ENCODE results near the gene INPP4B.

INPP4B gene

DNA sequence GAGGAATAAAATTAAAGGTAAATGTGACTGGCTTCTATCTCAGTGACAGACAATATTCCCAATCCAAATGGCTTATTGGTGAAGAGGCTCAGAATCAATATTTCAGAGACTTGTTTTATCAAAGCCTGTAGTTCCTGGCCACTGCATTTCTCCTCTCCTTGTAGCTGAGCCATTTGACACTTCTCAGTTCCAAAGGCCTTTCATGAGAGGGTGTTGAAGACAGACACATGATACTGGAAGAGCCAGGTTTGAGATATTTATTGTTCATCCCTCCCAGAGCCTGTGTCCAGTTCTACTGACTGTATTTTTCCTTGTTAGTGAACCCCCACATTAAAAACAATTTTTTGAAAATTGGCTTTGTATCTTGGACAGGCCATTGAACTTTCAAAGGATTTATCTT, 12.9 kb upstream of the INPP4B start:
- Histone ChIP-seq H3K27me3 (ENCODE audit: control insufficient read depth in 1 of 2, insufficient read depth in 2 of 2, low read length in 2 of 2) (no peaks in the 10 kb centered on the region), H3K27ac (ENCODE audit: low read depth, low read length) (no peak overlapping the region), H3K9ac (ENCODE audit: low read depth in 1 of 2, low read length in 2 of 2) (no peak overlapping the region), H3K4me3 (ENCODE audit: low read depth in 1 of 2, low read length in 2 of 2) (no peak overlapping the region), H3K9me3 (ENCODE audit: control insufficient read depth in 1 of 2, low read length in 2 of 2) (no peaks in the 10 kb centered on the region), H3K4me1 (ENCODE audit: control insufficient read depth in 1 of 2, insufficient read depth in 2 of 2, low read length in 2 of 2) (no peaks in the 10 kb centered on the region), H3K36me3 (ENCODE audit: control insufficient read depth in 1 of 2, insufficient read depth in 2 of 2, low read length in 2 of 2) (no peaks in the 10 kb centered on the region)

DNA sequence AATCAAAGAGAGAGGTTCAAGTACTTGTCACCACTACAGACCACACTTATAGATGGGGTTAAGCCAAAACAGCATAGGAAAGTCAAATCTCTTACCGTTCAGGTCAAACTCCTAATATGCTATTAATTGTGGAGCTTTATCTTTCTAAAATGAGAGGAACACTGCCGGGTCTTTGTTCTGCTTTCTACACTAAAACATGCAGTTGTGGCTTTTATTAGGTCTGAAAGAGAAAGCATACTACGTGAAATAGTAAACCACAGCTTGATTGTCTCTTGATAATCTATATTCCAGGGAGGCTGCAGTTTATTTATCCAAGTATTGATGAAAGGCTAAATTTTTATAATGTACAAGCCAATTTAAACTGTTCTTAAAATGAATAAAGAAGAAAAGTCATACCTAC, 12.3 kb upstream of the INPP4B start:
- no peaks in the 10 kb centered on the region for H3K9me3 ChIP-seq (ENCODE audit: control insufficient read depth in 1 of 2, low read length in 2 of 2)
- no peaks in the 10 kb centered on the region for H3K36me3 ChIP-seq (ENCODE audit: control insufficient read depth in 1 of 2, insufficient read depth in 2 of 2, low read length in 2 of 2)
- H3K27ac ChIP-seq (ENCODE audit: low read depth, low read length) = no peak overlapping the region
- no peaks in the 10 kb centered on the region for H3K27me3 ChIP-seq (ENCODE audit: control insufficient read depth in 1 of 2, insufficient read depth in 2 of 2, low read length in 2 of 2)
- H3K4me3 ChIP-seq (ENCODE audit: low read depth in 1 of 2, low read length in 2 of 2) = no peak overlapping the region
- no peak overlapping the region for H3K9ac ChIP-seq (ENCODE audit: low read depth in 1 of 2, low read length in 2 of 2)
- no peaks in the 10 kb centered on the region for H3K4me1 ChIP-seq (ENCODE audit: control insufficient read depth in 1 of 2, insufficient read depth in 2 of 2, low read length in 2 of 2)

DNA sequence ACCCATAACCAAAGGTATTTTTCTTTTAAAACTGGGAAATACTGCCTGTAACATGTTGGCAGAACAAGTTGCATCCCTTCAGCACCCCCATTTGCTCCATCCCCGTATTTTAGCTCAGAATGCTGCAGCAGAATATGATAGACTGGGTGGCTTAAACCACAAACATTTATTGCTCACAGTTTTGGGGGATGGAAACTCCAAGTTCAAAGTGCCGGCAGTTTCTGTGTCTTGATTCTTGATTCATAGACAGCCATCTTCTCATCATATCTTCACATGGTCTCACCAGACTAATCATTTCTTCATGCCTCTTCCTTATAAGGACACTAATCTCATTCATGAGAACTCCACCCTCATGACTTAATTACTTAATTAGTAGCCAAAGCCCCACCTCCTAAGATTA, 10.5 kb upstream of the INPP4B start:
- Histone ChIP-seq H3K9ac (ENCODE audit: low read depth in 1 of 2, low read length in 2 of 2) (no peak overlapping the region), H3K4me1 (ENCODE audit: control insufficient read depth in 1 of 2, insufficient read depth in 2 of 2, low read length in 2 of 2) (no peaks in the 10 kb centered on the region), H3K36me3 (ENCODE audit: control insufficient read depth in 1 of 2, insufficient read depth in 2 of 2, low read length in 2 of 2) (no peaks in the 10 kb centered on the region), H3K27me3 (ENCODE audit: control insufficient read depth in 1 of 2, insufficient read depth in 2 of 2, low read length in 2 of 2) (no peaks in the 10 kb centered on the region), H3K27ac (ENCODE audit: low read depth, low read length) (no peak overlapping the region), H3K9me3 (ENCODE audit: control insufficient read depth in 1 of 2, low read length in 2 of 2) (no peaks in the 10 kb centered on the region), H3K4me3 (ENCODE audit: low read depth in 1 of 2, low read length in 2 of 2) (no peak overlapping the region)

- peaks cover 8% of the 10 kb centered on the region in 2 donors for H3K27me3 ChIP-seq (ENCODE audit: control insufficient read depth in 1 of 2, insufficient read depth in 2 of 2, low read length in 2 of 2)
- peaks cover 5 to 12% of the 10 kb centered on the region in 2 donors for H3K4me1 ChIP-seq (ENCODE audit: control insufficient read depth in 1 of 2, insufficient read depth in 2 of 2, low read length in 2 of 2)
- H3K9me3 ChIP-seq (ENCODE audit: control insufficient read depth in 1 of 2, low read length in 2 of 2) = no peaks in the 10 kb centered on the region
- H3K27ac ChIP-seq (ENCODE audit: low read depth, low read length) = no peak overlapping the region
- H3K36me3 ChIP-seq (ENCODE audit: control insufficient read depth in 1 of 2, insufficient read depth in 2 of 2, low read length in 2 of 2) = no peaks in the 10 kb centered on the region
- H3K4me3 ChIP-seq (ENCODE audit: low read depth in 1 of 2, low read length in 2 of 2) = no peak overlapping the region
- H3K9ac ChIP-seq (ENCODE audit: low read depth in 1 of 2, low read length in 2 of 2) = no peak overlapping the region
These were observed 4.4 kb upstream of the INPP4B start for GRCh38 chr4:142850478-142850877.

DNA sequence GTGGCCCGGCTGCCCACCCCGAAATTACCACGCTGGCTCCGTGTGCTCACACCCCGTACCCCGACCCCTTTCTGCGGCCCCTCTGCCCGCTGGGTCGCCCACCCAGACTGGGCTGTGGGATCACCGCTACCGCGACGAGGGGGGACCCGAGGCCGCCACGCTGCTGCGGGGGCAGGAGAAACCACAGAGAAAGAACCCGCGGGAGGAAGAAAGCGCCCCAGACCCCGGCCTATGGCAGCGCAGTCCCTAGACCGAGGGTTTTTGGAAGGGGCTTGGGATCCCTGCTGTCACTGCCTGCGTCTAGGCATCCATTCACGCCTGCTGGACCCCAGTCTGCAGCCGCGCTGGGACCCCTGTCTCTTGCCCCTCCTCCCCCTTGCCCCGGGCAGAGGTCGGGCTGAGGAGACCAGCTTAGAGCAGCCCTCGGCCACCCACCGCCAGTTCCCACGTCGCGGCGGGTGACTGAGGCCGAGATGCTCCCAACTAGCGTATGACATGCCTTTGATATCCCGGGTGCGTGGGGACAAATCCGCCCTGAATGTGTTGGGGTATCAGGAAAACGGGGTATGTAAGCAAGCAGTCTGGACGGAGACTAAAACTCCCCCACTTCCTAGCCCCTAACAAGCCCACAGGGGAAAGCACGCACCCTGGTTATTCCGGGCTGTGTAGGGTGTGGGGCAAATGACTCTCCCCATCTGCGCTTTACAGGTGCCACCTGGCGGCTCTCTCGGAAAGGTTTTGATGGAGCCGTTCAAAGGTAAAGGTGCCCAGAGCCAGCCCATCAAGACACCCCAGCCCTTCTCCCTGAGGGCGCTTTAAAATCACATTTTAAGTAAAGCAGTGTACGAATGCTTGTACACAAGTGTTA, 862 bp upstream of the INPP4B start:
- Histone ChIP-seq H3K27me3 (ENCODE audit: control insufficient read depth in 1 of 2, insufficient read depth in 2 of 2, low read length in 2 of 2) (peaks cover 8 to 18% of the 10 kb centered on the region in 2 donors), H3K9me3 (ENCODE audit: control insufficient read depth in 1 of 2, low read length in 2 of 2) (no peaks in the 10 kb centered on the region), H3K9ac (ENCODE audit: low read depth in 1 of 2, low read length in 2 of 2) (peak overlapping the region in 1 of 2 donors; percentile 48), H3K27ac (ENCODE audit: low read depth, low read length) (no peak overlapping the region), H3K4me1 (ENCODE audit: control insufficient read depth in 1 of 2, insufficient read depth in 2 of 2, low read length in 2 of 2) (peaks cover 15 to 16% of the 10 kb centered on the region in 2 donors), H3K36me3 (ENCODE audit: control insufficient read depth in 1 of 2, insufficient read depth in 2 of 2, low read length in 2 of 2) (no peaks in the 10 kb centered on the region), H3K4me3 (ENCODE audit: low read depth in 1 of 2, low read length in 2 of 2) (peak overlapping the region; percentile 78 to 81)

DNA sequence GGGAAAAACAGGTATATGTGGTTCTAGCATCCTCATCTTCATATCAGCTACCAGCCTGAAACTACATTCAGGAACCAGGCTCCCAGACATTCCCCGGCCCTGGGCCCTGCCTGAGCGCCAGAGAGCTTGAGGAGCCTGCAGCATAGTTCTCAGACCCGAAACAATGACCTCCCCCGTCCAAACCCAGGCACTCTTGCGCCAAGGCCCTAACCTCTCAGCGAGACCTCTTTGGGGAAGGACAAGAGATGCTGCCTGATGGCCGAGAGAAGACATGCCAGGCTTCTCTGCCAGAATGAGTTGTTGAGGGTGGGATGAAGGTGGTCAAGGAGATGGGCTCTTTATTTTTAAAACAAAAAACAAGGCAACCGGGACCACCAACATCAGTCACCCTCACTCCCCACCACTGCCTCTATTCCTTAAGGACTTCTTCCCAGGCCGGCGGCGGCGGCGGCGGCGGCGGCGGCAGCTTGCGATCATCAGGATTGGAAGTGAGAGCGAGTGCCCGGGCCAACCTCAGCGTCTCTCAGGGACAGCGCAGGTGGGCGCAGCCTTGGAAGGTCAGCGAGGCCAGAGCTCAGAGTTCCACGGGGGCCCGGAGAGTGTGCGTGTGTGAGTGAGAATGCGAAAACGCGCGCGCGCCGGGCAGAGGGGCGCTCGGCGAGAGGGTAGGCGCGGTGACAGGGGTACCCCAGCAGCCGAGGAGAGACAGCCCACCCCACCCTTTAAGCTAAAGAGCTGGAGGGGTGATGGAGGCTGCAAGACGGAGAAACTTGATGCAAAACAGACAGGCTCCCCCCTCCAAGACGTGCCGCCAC, 601 bp downstream of the INPP4B start:
- Histone ChIP-seq H3K27ac (ENCODE audit: low read depth, low read length) (no peak overlapping the region), H3K36me3 (ENCODE audit: control insufficient read depth in 1 of 2, insufficient read depth in 2 of 2, low read length in 2 of 2) (no peaks in the 10 kb centered on the region), H3K4me1 (ENCODE audit: control insufficient read depth in 1 of 2, insufficient read depth in 2 of 2, low read length in 2 of 2) (peaks cover 15 to 16% of the 10 kb centered on the region in 2 donors), H3K9ac (ENCODE audit: low read depth in 1 of 2, low read length in 2 of 2) (peak overlapping the region; percentile 33 to 48), H3K9me3 (ENCODE audit: control insufficient read depth in 1 of 2, low read length in 2 of 2) (no peaks in the 10 kb centered on the region), H3K4me3 (ENCODE audit: low read depth in 1 of 2, low read length in 2 of 2) (peak overlapping the region; percentile 78 to 81), H3K27me3 (ENCODE audit: control insufficient read depth in 1 of 2, insufficient read depth in 2 of 2, low read length in 2 of 2) (peaks cover 8 to 18% of the 10 kb centered on the region in 2 donors)

- Histone ChIP-seq H3K27me3 (ENCODE audit: control insufficient read depth in 1 of 2, insufficient read depth in 2 of 2, low read length in 2 of 2) (peaks cover 8 to 18% of the 10 kb centered on the region in 2 donors), H3K36me3 (ENCODE audit: control insufficient read depth in 1 of 2, insufficient read depth in 2 of 2, low read length in 2 of 2) (no peaks in the 10 kb centered on the region), H3K4me3 (ENCODE audit: low read depth in 1 of 2, low read length in 2 of 2) (peak overlapping the region in 1 of 2 donors; percentile 81), H3K27ac (ENCODE audit: low read depth, low read length) (no peak overlapping the region), H3K9me3 (ENCODE audit: control insufficient read depth in 1 of 2, low read length in 2 of 2) (no peaks in the 10 kb centered on the region), H3K9ac (ENCODE audit: low read depth in 1 of 2, low read length in 2 of 2) (no peak overlapping the region), H3K4me1 (ENCODE audit: control insufficient read depth in 1 of 2, insufficient read depth in 2 of 2, low read length in 2 of 2) (peaks cover 15 to 16% of the 10 kb centered on the region in 2 donors)
These were observed 1.3 kb downstream of the INPP4B start for GRCh38 chr4:142844782-142845181.

DNA sequence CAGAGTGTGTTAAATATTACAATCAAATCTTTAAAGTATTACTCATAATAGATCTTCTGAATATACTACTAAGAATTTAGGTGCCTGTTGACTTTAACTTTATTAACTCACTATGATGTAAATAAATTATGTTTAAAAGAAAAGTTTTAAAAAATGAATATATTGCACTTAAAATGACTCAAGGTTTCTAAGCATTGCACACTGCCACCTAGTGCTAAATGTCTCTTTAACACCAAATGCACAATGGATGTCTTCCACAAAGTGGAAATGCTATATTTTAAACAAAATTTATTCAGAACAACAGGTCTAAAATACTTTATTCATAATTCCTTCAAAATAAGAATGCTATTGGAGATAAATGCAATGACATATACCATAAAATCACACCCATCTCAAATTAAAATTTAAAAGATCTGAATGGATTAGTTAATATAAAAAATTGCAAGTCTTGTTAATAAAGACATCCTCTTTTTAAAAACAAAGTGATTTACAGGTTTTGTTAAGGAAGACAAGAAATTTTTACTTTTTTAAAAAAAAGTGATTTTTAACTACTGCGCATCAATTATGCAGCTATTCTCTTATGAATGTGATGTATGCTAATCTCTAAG, 5.5 kb downstream of the INPP4B start:
- Histone ChIP-seq H3K9ac (ENCODE audit: low read depth in 1 of 2, low read length in 2 of 2) (no peak overlapping the region), H3K36me3 (ENCODE audit: control insufficient read depth in 1 of 2, insufficient read depth in 2 of 2, low read length in 2 of 2) (no peaks in the 10 kb centered on the region), H3K27me3 (ENCODE audit: control insufficient read depth in 1 of 2, insufficient read depth in 2 of 2, low read length in 2 of 2) (peaks cover 0 to 11% of the 10 kb centered on the region in 2 donors), H3K4me1 (ENCODE audit: control insufficient read depth in 1 of 2, insufficient read depth in 2 of 2, low read length in 2 of 2) (peaks cover 4 to 11% of the 10 kb centered on the region in 2 donors), H3K4me3 (ENCODE audit: low read depth in 1 of 2, low read length in 2 of 2) (no peak overlapping the region), H3K27ac (ENCODE audit: low read depth, low read length) (no peak overlapping the region), H3K9me3 (ENCODE audit: control insufficient read depth in 1 of 2, low read length in 2 of 2) (no peaks in the 10 kb centered on the region)

GRCh38 chr4:142838778-142839177, 7.3 kb downstream of the INPP4B start:
- no peaks in the 10 kb centered on the region for H3K27me3 ChIP-seq (ENCODE audit: control insufficient read depth in 1 of 2, insufficient read depth in 2 of 2, low read length in 2 of 2)
- H3K4me3 ChIP-seq (ENCODE audit: low read depth in 1 of 2, low read length in 2 of 2) = no peak overlapping the region
- H3K9ac ChIP-seq (ENCODE audit: low read depth in 1 of 2, low read length in 2 of 2) = no peak overlapping the region
- no peaks in the 10 kb centered on the region for H3K36me3 ChIP-seq (ENCODE audit: control insufficient read depth in 1 of 2, insufficient read depth in 2 of 2, low read length in 2 of 2)
- no peak overlapping the region for H3K27ac ChIP-seq (ENCODE audit: low read depth, low read length)
- no peaks in the 10 kb centered on the region for H3K9me3 ChIP-seq (ENCODE audit: control insufficient read depth in 1 of 2, low read length in 2 of 2)
- no peaks in the 10 kb centered on the region for H3K4me1 ChIP-seq (ENCODE audit: control insufficient read depth in 1 of 2, insufficient read depth in 2 of 2, low read length in 2 of 2)

DNA sequence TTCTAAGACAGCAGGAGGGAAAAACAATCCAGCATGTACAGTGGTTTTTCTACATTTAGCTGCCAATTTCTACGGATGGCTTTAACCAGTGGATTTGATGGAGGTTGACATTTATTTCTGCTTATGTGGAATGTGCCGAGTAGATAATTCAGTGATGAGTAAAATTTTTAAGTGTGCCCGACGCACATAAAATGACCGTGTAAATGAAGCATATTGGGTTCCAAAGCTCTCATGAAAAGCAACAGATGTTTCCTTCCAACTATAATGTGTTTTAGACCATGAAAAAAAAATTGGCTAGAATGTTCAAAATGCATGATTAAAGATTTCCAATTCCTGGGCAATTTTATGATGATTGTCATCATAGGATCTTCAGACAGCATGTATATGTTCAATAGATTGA, 14.1 kb downstream of the INPP4B start:
- Histone ChIP-seq H3K9ac (ENCODE audit: low read depth in 1 of 2, low read length in 2 of 2) (no peak overlapping the region), H3K27ac (ENCODE audit: low read depth, low read length) (no peak overlapping the region), H3K9me3 (ENCODE audit: control insufficient read depth in 1 of 2, low read length in 2 of 2) (no peaks in the 10 kb centered on the region), H3K27me3 (ENCODE audit: control insufficient read depth in 1 of 2, insufficient read depth in 2 of 2, low read length in 2 of 2) (no peaks in the 10 kb centered on the region), H3K4me1 (ENCODE audit: control insufficient read depth in 1 of 2, insufficient read depth in 2 of 2, low read length in 2 of 2) (no peaks in the 10 kb centered on the region), H3K4me3 (ENCODE audit: low read depth in 1 of 2, low read length in 2 of 2) (no peak overlapping the region), H3K36me3 (ENCODE audit: control insufficient read depth in 1 of 2, insufficient read depth in 2 of 2, low read length in 2 of 2) (no peaks in the 10 kb centered on the region)

All from duodenal mucosa (tissue), 2 donors.